GM12891 (cell line): ENCODE measurements around the gene PDCD1. TPM values are rescaled to one million over a fixed set of nuclear protein-coding genes. Genes with fewer than 3 reads are reported as not detected.
"Not testable (repeated sequence)": the region's sequence is repeated elsewhere in the genome, so short reads cannot be mapped to it uniquely, and the experiment has no call there.

ENCODE experiments used
- DNase-seq: peaks from one replicate; pipeline ENCODE4 v3.0.0; 2011; ENCODE audit warnings: low spot score; ENCODE audit not compliant: insufficient read length
- FAIRE-seq: peaks from 2 replicates; lab custom pipeline; 2011; peaks lifted over from hg19 to GRCh38; lab: Jason Lieb, UNC
- PAX5 ChIP-seq: IDR thresholded peaks from 2 replicates; pipeline ENCODE4 v1.6.1; 2011; ENCODE audit warnings: low read length, moderate library complexity, mild to moderate bottlenecking; ENCODE audit not compliant: insufficient read depth, severe bottlenecking
- POLR2A ChIP-seq: IDR thresholded peaks from 2 replicates; pipeline ENCODE4 v1.6.1; 2011; ENCODE audit warnings: low read depth, low read length, control low read depth
- POLR2AphosphoS5 ChIP-seq: IDR thresholded peaks from 2 replicates; pipeline ENCODE4 v1.6.1; 2011; ENCODE audit warnings: low read depth, low read length, control low read depth
- POU2F2 ChIP-seq: IDR thresholded peaks from 2 replicates; pipeline ENCODE4 v1.6.1; 2011; ENCODE audit warnings: low read depth, mild to moderate bottlenecking, control low read depth, low read length, moderate library complexity
- SPI1 ChIP-seq: IDR thresholded peaks from 2 replicates; pipeline ENCODE4 v1.6.1; 2011; ENCODE audit warnings: low read depth, low read length, control low read depth
- TAF1 ChIP-seq: IDR thresholded peaks from 2 replicates; pipeline ENCODE4 v1.6.1; 2011; ENCODE audit warnings: low read depth, low read length, control low read depth
- polyA plus RNA-seq: library from polyadenylated mRNA; unstranded; fragments of >200 nt; gene quantifications from one replicate; pipeline ENCODE4 v1.2.1, GENCODE V29; 2012; ENCODE audit warnings: low read depth, missing spikeins, inconsistent platforms; ENCODE audit not compliant: missing spikeins

Gene PDCD1
- 8.4 TPM for polyA plus RNA-seq

DNA sequence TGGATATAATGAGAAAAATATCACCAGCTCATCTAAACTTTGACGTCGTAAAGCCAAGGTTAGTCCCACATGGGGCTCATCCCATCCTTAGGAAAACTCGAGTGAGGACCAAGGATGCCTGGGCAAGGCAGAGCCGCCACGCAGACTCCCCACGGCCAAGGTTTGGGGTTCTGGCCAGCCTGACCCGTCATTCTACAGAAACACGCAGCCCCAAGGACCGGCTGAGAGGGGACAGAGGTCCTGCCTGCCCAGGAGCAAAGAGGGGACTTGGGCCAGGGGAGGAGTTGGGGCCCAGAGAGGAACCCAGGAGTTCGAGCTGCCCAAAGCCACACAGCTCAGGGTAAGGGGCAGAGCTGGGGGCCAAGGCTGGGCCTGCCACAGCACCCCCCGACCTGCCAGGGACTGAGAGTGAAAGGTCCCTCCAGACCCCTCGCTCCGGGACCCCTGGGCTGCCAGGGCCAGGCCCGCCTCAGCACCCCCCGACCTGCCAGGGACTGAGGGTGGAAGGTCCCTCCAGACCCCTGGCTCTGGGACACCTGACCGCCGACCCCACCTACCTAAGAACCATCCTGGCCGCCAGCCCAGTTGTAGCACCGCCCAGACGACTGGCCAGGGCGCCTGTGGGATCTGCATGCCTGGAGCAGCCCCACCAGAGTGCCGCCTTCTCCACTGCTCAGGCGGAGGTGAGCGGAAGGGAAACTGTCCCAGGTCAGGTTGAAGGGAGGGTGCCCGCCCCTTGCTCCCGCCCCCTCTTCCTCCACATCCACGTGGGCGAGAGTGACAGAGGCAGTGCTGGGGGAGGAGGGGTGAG, at the start of gene PDCD1:
TSS of gene PDCD1 (minus strand) at position 689 of the 811 bp plus-strand sequence. CDS start at position 633, 56 bp downstream.
- peak; percentile 99 for FAIRE-seq

DNA sequence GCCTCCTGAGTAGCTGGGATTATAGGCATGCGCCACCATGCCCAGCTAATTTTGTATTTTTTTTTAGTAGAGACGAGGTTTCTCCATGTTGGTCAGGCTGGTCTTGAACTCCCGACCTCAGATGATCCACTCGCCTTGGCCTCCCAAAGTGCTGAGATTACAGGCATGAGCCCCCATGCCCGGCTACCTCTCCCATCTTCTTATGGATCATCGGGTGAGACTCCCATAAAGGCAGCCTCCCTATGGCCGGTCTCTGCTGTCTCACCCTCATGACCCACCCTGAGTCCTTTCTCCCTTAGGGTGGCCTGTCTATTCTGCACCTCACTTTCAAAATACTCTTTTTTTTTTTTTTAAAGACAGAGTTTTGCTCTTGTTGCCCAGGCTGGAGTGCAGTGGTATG, 49.1 kb upstream of the PDCD1 start:
- DNase-seq, FAIRE-seq: not testable (repeated sequence)

More for the DNA sequence above, at the start of gene PDCD1:
- DNase-seq = peak; percentile 92
- TF ChIP-seq TAF1 (peak; percentile 78), POLR2AphosphoS5 (peak; percentile 91), POU2F2 (peak; percentile 28; the same call in 1 of the 2 replicates), POLR2A (peak; percentile 95), SPI1 (peak; percentile 62), PAX5 (no peak)

DNA sequence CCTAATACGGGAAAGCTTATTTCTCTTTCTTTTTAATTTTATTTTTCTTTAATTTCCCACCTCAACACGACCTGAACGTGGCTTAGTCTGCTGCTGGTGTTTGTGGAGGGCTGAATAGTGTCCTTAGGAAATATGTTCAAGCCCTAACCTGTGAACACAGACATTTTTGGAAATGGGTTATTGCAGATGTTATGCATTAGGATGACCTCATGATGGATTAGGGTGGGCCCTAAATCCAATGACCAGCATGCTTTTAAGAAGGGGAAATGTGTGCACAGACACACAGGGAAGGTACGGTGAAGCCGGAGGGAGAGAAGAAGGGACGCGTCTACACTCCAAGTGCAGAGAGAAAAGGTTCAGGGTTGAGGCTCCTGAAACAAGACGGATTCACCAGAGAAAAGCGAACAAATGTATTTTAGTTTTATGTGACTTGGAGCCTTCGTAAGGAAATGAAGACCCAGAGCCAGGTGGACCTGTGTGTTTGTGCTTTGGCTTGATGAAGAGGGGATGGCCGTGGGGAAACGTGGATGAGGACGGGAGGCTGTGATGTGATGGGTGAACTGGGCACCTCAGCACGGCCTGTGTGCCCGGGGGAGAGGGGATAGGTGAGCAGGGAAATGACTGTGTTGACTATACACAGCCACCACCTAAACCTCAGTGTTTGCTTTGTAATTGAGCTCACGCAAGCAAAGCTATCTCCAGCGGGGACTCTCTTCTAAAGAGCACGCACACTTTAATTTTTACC, 48.3 kb upstream of the PDCD1 start:
- no peak for FAIRE-seq
- no peak for DNase-seq
- TF ChIP-seq SPI1 = no peak
- TF ChIP-seq POLR2A = no peak
- TF ChIP-seq TAF1 = no peak
- TF ChIP-seq POU2F2 = no peak
- TF ChIP-seq POLR2AphosphoS5 = no peak
- no peak for TF ChIP-seq PAX5

DNA sequence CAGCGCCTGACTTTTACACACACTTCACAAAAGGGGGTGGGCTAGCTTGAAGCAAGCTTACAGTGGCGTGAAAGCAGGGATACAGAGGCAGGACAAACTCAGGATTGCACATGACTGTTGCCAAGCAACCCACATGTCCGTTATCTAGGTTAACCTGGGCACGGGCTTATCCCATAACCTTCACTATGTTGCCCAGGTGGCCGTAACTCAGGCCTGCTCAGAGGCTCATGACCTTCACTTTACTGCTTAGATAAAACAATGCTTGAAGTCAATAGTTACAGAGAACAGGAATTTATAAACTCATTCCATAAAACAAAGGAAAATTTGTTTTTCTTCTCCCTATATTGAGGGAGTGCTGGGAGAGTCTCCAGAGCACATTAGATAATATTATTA, 47.7 kb upstream of the PDCD1 start:
- not testable (repeated sequence) for FAIRE-seq, DNase-seq

DNA sequence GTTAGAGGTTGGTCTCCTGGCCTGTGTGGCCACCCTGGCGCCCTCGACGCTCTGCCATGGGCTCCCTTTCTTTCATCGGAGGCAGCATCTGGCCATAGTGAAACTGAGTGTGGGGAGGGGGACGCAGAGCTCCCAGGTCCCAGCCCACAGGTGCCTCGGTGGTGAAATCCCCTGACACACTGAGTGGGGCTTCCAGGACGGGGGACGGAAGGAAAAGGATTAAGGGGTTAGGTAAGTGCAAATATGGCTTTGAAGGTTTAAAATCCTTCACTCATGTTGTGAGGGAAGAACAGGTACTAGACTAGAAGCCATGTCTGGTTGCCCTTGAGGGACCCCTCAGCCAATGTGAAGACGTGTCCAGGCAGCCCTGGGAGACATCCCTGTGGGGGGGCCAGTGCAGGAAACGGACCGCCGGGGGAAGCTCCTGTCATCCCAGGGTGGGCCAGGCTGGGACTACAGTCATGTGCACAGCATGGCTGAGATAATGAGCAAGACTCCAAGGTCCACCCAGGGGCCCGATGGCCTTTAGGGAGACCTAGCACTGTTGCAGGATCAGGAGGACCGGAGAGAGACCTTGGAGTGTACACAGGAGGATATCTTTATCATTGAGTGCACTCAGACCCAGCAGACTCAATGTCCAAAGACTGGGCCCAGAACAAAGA, 47.2 kb upstream of the PDCD1 start:
- FAIRE-seq = no peak
- no peak for DNase-seq
- no peak for TF ChIP-seq TAF1
- TF ChIP-seq POLR2A = no peak
- TF ChIP-seq SPI1 = no peak
- no peak for TF ChIP-seq PAX5

DNA sequence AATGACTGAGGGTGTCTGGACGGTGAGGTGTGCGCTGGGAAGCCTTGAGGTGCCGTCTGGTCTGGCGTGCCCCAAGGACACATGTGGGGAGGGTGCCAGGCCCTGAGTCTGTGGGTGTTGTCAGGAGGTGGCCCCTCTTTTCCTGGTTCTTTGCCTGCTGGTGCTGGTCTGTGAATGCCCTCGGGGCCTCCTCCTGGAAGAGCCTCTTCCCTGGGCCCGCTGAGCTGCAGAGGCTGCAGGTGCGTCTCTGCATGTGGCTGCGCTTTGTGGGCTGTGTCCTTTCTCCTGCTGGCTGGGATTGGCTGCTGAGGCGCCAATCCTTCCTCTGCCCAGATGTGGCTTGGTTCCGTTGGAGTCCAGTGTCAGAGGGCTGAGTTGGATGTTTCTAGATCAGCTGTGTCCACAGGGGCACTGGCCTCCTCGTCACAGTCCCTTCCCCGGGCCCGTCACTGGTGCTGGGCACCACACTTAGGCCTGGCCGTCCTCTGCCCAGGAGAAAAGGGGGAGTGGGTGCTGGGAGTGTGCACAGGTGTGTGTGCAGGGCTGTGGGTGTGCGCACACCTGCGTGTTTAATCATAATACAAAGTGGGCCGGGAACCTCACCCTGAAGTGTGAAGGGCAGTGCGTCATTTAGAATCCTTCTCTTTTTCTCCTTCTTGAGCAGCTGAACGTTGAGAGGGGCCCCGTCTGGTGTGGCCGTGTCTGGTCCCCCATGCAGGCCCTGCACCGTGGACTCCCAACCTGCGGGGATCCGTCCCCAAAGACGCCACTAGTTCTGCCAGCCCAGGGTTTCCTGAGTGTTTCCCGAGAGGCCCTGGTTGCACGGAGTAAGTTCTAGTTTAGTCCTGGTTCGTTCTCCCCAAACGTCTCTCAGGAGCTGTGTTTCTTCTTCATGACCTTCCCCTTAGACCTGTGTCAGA, 46.4 kb upstream of the PDCD1 start:
- TF ChIP-seq POU2F2 = no peak
- TF ChIP-seq SPI1 = no peak
- TF ChIP-seq TAF1 = no peak
- no peak for TF ChIP-seq PAX5
- TF ChIP-seq POLR2A = no peak
- TF ChIP-seq POLR2AphosphoS5 = no peak
- FAIRE-seq = no peak
- DNase-seq = no peak

DNA sequence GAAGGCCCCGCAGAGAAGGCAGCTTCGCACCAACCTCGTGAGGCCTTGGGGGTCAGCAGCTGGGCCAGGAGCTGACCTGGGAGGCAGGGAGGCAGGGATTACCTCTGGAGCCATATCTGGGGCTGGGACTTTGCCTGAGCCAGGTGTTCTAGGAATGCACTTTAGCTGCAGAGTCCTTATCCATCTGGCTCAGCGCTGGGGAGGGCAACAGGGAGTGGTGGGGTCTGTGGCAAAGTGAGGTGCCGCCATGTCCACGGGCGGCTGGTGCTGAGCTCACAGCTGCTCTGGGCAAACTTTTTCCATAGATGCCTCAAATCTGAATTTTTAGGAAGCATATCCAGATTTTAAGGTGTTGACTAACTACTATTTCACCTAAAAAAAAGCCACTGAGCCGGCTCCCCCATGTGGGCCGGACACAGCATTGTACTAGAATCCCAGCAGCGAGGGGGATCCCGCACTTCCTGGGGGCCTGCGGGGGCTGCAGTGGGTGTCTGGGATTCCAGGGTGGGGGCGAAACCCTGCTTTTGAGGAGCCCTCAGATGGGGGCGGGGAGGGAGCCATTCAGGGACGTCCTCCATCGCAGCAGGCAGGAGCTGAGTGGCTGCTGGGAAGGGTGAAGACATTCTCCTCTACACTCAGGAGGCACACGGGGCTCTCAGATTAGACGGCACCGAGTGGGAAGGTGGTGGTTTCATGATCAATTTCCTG, 45.5 kb upstream of the PDCD1 start:
- no peak for DNase-seq

DNA sequence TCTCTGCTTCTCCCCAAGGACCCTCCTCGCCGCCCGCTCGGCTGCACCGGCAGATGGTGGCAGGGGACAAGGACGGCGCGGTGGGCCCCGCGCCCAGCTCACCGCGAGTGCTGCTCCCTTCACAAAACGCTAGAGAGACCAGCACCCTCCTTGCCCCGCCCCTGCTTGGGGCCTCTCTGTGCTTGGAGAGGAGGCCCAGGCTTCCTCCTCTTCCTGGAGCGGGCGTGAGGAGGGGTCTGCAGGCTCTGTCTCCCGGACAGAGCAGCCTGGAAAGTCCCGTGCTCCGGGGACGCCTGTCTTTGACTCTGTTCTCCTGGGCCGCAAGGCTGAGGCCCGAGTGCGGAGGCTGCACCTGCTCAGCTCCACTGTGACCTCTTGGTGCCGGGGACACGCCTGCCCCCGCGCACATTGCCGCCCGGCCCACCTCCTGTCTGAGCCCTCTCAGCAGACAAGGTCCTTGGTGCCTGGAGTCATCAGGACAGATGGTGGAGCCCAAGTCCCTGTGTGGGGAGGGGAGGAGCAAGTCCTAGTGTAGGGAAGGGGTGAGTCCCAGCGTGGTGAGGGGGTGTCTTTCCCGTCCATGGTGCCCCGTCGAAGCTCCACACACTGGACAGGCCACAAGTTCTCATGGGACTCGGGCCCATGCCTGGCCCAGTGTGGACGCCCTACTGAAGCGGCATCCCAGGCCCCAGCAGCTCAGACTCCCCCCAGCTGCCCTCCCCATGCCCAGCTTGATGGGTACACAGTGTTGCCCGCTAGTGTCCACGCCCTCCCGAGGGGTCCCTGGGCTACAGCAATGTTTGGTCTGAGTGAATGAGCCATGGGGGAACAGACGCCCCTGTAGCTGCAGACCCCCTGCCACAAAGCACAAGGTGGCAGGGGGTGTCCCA, 44.7 kb upstream of the PDCD1 start:
- no peak for DNase-seq
- TF ChIP-seq POU2F2 (no peak), POLR2A (no peak), POLR2AphosphoS5 (no peak), TAF1 (no peak), PAX5 (no peak)
- FAIRE-seq = no peak

More for the DNA sequence above, 45.5 kb upstream of the PDCD1 start:
- TF ChIP-seq PAX5 = no peak
- TF ChIP-seq POLR2A = no peak
- no peak for TF ChIP-seq POLR2AphosphoS5
- TF ChIP-seq TAF1 = no peak
- no peak for TF ChIP-seq SPI1
- no peak for TF ChIP-seq POU2F2
- no peak for FAIRE-seq
